IPS-18c (cell line): ENCODE data around the gene EEFSEC.

Experiments
- H3K4me3 ChIP-seq: 2 replicates; pipeline ENCODE4 v1.7.0; 2013; ENCODE audit warnings: low read depth, mild to moderate bottlenecking, low read length, moderate library complexity; ENCODE audit not compliant: insufficient read depth
- H3K9me3 ChIP-seq: one replicate; pipeline ENCODE4 v1.6.1; 2013; ENCODE audit warnings: mild to moderate bottlenecking, low read length, moderate library complexity; ENCODE audit not compliant: control insufficient read depth, insufficient read depth

Gene EEFSEC

GRCh38 chr3:128382221-128382807 lies 229.0 kb downstream of the EEFSEC start:
- H3K9me3 ChIP-seq = no peaks in the 10 kb centered on the region
- no peak overlapping the region for H3K4me3 ChIP-seq

DNA sequence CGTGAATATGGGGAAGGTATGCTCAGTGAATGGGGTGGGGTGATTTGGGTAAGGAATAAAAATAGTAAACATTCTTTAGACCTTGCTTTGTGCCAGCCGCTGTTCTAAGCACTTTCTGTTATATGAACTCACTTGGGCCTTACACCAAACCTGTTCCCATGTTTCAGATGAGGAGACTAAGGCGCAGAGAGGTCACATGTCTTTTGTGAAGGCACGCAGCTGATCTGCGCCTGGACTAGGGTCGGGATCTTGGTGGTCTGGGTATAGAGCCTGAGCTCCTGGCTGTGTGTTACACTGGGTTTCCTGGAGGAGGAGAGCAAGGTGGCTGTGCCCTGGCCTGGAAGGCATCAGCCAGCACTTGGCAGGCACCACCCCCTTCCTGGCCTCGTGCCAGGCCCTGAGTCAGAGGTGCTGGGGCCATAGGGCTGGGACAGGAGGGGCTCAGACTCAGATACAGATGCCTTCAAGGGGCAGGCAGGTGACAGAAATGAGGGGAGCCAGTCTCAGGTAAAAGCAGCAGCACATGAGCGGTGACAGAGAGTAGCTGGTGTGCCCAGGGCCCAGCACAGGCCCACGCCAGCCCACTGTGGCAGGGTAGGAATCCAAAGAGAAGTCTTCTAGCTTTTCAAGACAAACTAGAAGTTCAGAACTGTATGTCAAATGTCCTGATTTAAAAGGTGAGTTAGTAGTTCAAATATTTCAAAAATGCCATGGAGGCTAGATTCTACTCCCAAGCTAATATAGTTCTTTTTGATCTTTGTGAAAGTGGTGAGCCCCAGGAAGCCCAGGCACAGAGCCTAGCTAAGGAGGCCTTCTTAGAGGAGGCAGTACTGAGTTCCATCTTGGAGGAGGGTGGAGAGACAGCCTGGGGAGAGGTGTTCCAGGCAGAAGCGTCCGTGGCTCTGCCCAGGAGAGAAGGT lies 230.3 kb downstream of the EEFSEC start:
- Histone ChIP-seq H3K4me3 (no peak overlapping the region), H3K9me3 (no peaks in the 10 kb centered on the region)

GRCh38 chr3:128385080-128385832 lies 232.0 kb downstream of the EEFSEC start:
- Histone ChIP-seq H3K4me3 (no peak overlapping the region), H3K9me3 (no peaks in the 10 kb centered on the region)

DNA sequence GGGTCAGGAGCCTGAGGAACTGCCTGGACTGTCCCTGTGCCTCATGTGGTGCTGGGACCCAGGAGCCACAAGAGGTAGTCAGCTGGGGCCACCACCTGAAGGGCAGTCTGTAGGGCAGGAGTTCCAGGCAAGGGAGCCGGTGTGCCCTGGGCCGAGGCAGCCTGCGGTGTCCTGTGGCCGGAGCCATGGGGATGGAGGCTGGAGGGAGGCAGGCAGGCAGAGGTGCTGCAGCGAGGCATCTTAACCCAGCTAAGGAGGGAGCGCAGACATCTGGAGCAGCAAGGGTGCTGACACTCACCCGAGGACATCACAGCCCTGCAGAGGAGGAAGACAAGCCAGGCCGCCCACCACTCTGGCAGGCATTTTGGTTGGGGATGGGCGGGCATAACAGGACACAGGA lies 235.7 kb downstream of the EEFSEC start:
- Histone ChIP-seq H3K4me3 (no peak overlapping the region), H3K9me3 (no peaks in the 10 kb centered on the region)

- Histone ChIP-seq H3K9me3 (no peaks in the 10 kb centered on the region), H3K4me3 (no peak overlapping the region)
These were observed 237.6 kb downstream of the EEFSEC start for GRCh38 chr3:128390867-128391266.

- Histone ChIP-seq H3K4me3 (no peak overlapping the region), H3K9me3 (no peaks in the 10 kb centered on the region)
These were observed 238.7 kb downstream of the EEFSEC start for GRCh38 chr3:128392021-128392420.

GRCh38 chr3:128392818-128393544 lies 239.7 kb downstream of the EEFSEC start:
- Histone ChIP-seq H3K9me3 (no peaks in the 10 kb centered on the region), H3K4me3 (no peak overlapping the region)

- Histone ChIP-seq H3K9me3 (no peaks in the 10 kb centered on the region), H3K4me3 (no peak overlapping the region)
These were observed 240.8 kb downstream of the EEFSEC start for GRCh38 chr3:128394033-128394432.

DNA sequence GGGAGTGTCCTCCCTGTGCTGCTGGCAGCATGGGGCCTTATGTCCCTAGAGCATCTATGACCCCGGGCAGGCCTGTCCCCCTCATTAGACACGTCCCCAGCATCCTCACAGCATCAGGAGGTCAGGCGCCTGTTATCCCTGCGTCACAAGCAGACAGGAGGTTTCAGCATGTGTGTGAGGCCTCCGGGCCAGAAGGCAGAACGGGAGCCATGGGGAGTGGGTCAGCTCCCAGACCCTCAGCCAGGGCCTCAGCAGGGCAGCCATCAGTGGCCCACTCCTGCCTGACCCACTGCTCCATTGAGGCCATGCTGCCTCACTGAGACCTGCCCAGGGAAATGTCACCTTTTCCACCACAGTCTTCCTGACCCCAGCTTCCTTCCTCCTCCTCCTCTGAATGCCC lies 241.8 kb downstream of the EEFSEC start:
- Histone ChIP-seq H3K4me3 (no peak overlapping the region), H3K9me3 (no peaks in the 10 kb centered on the region)

DNA sequence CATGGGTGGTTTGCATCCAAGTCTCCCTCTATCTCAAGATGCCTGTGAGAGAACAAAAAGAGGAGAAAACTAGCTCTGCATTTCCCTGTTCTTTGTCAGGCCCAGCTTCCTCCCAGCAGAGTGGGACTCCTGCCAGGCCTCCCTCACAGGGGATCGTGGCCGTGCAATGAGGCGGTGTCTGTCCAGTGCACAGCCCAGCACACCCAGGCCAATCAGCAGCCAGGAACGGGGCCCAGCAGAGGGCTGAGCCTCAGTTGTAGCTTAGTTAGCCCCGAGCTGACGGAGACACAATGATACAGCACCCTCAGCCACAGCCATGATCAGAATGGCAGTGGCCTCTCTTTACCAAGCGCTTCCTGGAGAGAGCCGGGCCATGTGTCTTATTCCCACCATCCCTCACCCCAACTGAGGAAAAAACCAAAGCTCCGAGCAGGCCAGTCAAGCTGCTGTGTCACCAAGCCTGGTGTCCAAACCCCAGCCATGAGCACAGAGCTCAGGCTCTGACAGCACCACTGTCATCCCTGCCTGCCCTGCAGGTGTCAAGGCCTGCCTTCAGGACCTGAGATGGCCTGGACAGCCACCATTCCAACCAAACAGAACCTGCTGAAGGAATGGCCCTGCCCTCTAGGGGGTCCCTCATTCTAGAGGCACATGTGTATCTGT lies 242.3 kb downstream of the EEFSEC start:
- no peaks in the 10 kb centered on the region for H3K9me3 ChIP-seq
- H3K4me3 ChIP-seq = no peak overlapping the region

GRCh38 chr3:128397484-128397883 lies 244.2 kb downstream of the EEFSEC start:
- H3K4me3 ChIP-seq = no peak overlapping the region
- H3K9me3 ChIP-seq = no peaks in the 10 kb centered on the region

GRCh38 chr3:128398586-128398985 lies 245.3 kb downstream of the EEFSEC start:
- H3K4me3 ChIP-seq = no peak overlapping the region
- H3K9me3 ChIP-seq = no peaks in the 10 kb centered on the region

DNA sequence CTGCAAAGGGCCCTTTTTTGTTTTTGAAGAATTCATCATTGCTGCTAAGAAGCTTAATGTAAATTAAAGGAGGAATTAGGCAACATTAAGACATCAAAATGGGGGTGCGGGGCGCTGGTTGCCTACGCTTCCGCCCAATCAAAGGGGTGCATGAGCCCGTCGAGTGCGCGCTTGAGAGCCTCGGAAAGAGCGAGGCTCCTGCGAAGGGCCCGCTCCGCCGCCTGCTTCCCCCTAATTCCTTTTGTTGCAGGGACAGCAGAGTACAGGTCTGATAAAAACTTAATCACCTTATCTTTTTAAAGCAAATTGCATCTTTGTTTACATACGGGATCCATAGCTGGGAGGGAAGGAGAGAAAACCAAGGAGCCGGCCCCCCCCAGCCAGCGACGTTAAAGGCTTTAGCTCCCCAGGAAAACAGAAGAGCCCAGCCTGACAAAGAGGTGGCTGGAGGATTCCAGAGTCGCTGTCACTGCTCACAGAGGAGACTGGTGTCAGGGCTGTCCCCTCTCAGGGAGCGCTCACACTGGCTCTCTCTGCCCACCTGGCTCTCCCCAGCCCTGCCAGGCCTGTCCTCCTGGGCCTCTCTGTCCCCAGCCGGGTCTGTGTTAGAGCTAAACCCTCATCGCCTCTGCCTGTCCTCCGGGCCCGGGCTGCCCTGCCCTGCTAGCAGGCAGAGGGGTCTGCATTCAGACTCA lies 246.1 kb downstream of the EEFSEC start:
- Histone ChIP-seq H3K9me3 (no peaks in the 10 kb centered on the region), H3K4me3 (no peak overlapping the region)

DNA sequence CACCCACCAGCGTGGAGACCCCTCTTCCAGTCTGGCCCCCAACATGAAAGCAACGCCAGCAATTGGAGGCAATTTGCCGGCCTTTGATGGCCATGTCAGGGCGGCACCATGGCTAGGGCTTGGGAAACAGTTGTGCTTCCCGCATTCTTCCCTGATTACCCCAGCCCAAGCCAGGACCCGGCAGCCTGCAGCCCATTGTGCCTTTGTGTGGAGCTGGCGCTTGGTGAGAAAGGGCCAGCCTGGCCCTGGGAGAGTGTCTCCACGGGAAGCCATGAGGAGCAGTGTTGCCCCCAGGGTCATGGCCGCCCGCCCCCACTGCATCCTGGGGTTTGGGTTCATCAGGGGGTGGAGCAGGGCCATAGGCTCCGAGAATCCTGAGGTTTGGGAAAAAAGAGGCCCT lies 247.4 kb downstream of the EEFSEC start:
- no peaks in the 10 kb centered on the region for H3K9me3 ChIP-seq
- no peak overlapping the region for H3K4me3 ChIP-seq

DNA sequence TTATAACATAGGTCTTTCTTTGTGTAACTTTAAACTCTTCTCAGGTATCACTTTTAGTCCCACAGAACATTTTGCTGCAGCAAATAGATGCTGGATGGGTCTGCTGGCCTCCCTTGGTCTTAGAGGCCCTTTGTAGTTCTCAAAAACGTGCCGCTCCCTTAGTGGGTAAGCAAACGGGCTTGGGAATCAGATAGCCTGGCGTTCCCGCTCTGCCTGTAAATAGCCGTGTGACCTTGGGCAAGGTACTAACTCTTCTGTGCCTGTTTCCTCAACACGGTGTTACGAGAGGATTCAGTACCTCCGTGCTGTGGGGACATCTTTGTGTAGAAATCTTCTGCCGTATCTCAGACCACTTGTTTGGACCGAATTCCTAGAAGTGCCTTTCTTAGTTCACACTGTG lies 249.0 kb downstream of the EEFSEC start:
- no peaks in the 10 kb centered on the region for H3K9me3 ChIP-seq
- no peak overlapping the region for H3K4me3 ChIP-seq

GRCh38 chr3:128402998-128403397 lies 249.7 kb downstream of the EEFSEC start:
- no peaks in the 10 kb centered on the region for H3K9me3 ChIP-seq
- no peak overlapping the region for H3K4me3 ChIP-seq
